HEK293 (cell line): ENCODE measurements around the gene SCN7A.

Experiments used
- MZF1 ChIP-seq: fragments of 450-650 bp; formaldehyde crosslinking; IDR thresholded peaks from 2 replicates; pipeline ENCODE4 v1.5.1; 2017; ENCODE audit warnings: missing biosample characterization, missing genetic modification characterization, borderline replicate concordance
- YY1 ChIP-seq: fragments of 450-650 bp; formaldehyde crosslinking; IDR thresholded peaks from 2 replicates; pipeline ENCODE4 v1.5.1; 2018; ENCODE audit warnings: missing biosample characterization, missing genetic modification characterization
- ZNF140 ChIP-seq: fragments of 450-650 bp; formaldehyde crosslinking; IDR thresholded peaks from 2 replicates; pipeline ENCODE4 v1.5.1; 2016; ENCODE audit warnings: missing biosample characterization, missing genetic modification characterization
- ZNF174 ChIP-seq: fragments of 450-650 bp; formaldehyde crosslinking; IDR thresholded peaks from 2 replicates; pipeline ENCODE4 v1.5.0; 2017; ENCODE audit warnings: missing biosample characterization, mild to moderate bottlenecking, missing genetic modification characterization
- ZNF530 ChIP-seq: fragments of 450-650 bp; formaldehyde crosslinking; IDR thresholded peaks from 2 replicates; pipeline ENCODE4 v1.5.1; 2016; ENCODE audit warnings: low read depth, missing biosample characterization, missing genetic modification characterization
- ZNF610 ChIP-seq: fragments of 450-650 bp; formaldehyde crosslinking; IDR thresholded peaks from 2 replicates; pipeline ENCODE4 v1.5.1; 2016; ENCODE audit warnings: missing biosample characterization, missing genetic modification characterization, borderline replicate concordance
- ZNF777 ChIP-seq: fragments of 450-650 bp; formaldehyde crosslinking; IDR thresholded peaks from 2 replicates; pipeline ENCODE4 v1.5.1; 2017; ENCODE audit warnings: missing biosample characterization, missing genetic modification characterization, borderline replicate concordance
- ZSCAN30 ChIP-seq: fragments of 450-650 bp; IDR thresholded peaks from 2 replicates; pipeline ENCODE4 v1.5.1; 2018; ENCODE audit warnings: missing biosample characterization, mild to moderate bottlenecking, missing genetic modification characterization, moderate library complexity
- TF ChIP-seq, protein P1 (sequence below): fragments of 450-650 bp; formaldehyde crosslinking; IDR thresholded peaks from 2 replicates; pipeline ENCODE4 v1.5.1; 2016; ENCODE audit warnings: missing biosample characterization, missing genetic modification characterization

DNA sequence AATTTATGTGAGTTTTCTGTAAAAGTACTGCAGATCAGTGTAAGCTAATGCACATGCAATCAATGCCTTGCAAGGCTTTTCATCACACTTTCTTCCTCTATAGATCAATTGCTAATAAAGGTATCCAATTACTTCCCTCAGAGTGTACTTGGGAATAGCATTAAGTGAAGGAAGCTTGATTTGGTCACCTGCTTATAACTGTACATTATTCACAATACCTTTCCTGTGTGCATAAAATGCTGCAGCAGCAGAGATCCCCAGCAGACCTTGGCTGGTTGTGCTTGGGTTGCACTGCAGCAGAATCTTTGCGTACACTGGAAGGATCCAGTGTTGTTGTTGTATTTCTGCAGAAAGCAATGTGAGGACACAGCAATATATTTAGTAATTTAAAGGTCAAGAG is 99.8 kb downstream of the SCN7A start:
- TF ChIP-seq YY1 (tag by site-specific recombination): no peak
- no peak for TF ChIP-seq ZNF777 (tag by site-specific recombination)
- TF ChIP-seq MZF1 (tag by site-specific recombination): no peak
- TF ChIP-seq ZNF610 (tag by site-specific recombination): no peak
- TF ChIP-seq ZSCAN30 (tag by site-specific recombination): no peak
- TF ChIP-seq ZNF140 (tag by site-specific recombination): no peak
- no peak for TF ChIP-seq ZNF174
- TF ChIP-seq, protein P1, sequence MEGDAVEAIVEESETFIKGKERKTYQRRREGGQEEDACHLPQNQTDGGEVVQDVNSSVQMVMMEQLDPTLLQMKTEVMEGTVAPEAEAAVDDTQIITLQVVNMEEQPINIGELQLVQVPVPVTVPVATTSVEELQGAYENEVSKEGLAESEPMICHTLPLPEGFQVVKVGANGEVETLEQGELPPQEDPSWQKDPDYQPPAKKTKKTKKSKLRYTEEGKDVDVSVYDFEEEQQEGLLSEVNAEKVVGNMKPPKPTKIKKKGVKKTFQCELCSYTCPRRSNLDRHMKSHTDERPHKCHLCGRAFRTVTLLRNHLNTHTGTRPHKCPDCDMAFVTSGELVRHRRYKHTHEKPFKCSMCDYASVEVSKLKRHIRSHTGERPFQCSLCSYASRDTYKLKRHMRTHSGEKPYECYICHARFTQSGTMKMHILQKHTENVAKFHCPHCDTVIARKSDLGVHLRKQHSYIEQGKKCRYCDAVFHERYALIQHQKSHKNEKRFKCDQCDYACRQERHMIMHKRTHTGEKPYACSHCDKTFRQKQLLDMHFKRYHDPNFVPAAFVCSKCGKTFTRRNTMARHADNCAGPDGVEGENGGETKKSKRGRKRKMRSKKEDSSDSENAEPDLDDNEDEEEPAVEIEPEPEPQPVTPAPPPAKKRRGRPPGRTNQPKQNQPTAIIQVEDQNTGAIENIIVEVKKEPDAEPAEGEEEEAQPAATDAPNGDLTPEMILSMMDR: no peak
- no peak for TF ChIP-seq ZNF530 (tag by site-specific recombination)
